Inflammatory macrophage treated with lipopolysaccharide for 4 hours (primary cell): ENCODE data around the gene PGGHG.
"Not testable (repeated sequence)": the region's sequence is repeated elsewhere in the genome, so short reads cannot be mapped to it uniquely, and the experiment has no call there.

Experiments used
- DNase-seq: peaks from one replicate; pipeline ENCODE4 v3.0.0-alpha.2; 2020

The PGGHG gene

GRCh38 chr11:299081-299891 lies 10.4 kb downstream of the PGGHG start, which contains the start of gene IFITM5:
TSS of gene IFITM5 (minus strand) at chr11:299526. CDS start at chr11:299490, 36 bp downstream.
- DNase-seq, result no peak

DNA sequence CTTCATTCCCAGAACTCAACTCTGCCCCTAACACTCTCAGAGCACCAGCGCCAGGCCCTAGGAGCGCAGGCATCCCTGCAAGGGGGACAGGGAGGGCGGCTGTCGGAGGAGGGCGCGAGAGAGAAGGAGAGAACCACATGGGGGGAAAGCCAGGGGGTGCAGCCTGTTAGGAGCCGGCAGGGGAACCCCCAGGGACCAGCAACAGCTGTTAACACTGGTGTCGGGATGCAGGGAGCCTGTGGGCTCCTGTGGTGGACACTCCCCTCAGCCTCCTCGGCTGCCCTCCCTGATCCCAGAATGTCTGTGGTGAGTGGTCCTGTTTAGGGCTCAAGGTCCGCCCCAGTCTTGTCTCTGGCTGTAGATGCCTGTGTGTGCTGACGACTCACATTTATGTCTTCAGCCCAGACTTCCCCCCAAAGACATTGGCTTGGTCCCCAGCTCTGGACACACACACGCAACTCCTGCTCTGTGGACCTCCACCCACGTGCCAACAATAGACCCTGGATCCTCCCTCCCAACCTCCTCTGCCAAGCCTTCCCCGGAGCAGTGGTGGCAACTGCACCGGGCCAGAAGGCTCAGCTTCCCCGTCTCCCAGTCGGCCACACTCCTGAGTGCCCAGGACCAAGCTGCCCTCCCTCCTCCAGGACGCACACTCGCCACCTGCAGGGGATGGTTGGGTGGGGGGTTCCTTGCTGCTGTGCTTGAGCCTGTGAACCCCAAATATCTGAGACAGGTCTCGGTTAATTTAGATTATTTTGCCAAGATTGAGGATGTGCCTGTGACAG lies 11.2 kb downstream of the PGGHG start:
- no peak for DNase-seq

DNA sequence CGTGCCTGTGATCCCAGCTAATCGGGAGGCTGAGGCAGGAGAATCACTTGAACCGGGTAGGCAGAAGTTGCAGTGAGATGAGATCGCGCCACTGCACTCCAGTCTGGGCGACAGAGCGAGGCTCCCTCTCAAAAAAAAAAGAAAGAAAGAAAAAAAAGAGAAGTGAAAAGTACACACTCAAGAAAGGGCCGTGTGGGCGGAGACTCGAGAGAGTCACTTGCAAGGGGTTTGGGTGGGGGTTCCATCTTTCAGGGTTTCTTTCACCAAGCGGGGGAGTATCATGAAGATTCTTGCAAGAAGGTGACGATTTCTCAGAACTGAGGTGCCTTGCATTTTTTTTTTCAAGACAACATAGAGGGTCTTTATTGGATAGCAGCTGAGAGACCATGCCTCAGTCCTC lies 14.4 kb downstream of the PGGHG start:
- peak; percentile 48 for DNase-seq

- DNase-seq, result no peak
These were observed 15.2 kb downstream of the PGGHG start for GRCh38 chr11:304061-304506.

DNA sequence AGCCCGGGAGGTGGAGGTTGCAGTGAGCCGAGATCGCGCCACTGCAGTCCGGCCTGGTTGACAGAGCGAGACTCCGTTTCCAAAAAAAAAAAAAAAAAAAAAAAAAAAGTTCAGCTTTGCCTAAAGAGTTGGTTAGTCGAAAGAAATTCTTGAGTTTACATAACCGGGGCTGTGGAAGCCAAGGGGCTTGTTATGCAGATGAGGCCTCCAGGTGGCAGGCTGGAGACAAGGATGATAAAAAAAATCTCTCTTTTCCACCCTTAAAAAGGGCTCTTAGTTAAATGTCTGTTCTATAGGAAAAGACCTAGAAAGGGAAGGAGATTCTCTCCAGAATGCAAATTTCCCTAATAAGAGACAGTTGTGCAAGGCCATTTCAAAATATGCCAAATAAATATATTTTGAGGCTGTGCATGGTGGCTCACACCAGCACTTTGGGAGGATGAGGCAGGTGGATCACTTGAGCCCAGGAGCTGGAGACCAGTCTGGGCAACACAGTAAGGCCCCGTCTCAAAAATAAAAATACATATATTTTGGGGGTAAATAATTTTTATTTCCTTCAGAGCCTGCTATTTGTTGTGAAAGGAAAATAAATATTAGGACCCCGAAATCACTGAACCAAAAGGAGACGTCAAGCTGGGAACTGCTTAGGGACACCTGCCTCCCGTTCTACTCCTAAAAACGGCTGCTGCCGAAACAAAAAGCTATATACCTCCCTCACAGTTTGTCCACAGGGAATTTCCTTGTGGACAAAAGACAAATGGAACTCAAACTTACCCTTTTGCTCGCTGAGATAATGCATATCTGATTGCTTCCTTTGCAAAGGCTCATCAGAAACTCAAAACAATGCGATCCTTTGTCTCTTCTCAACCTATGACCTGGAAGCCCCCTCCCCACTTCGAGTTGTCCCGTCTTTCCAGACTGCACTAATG lies 16.3 kb downstream of the PGGHG start:
- DNase-seq, result peak; percentile 59

GRCh38 chr11:305844-306211 lies 16.9 kb downstream of the PGGHG start:
- DNase-seq, result no peak

DNA sequence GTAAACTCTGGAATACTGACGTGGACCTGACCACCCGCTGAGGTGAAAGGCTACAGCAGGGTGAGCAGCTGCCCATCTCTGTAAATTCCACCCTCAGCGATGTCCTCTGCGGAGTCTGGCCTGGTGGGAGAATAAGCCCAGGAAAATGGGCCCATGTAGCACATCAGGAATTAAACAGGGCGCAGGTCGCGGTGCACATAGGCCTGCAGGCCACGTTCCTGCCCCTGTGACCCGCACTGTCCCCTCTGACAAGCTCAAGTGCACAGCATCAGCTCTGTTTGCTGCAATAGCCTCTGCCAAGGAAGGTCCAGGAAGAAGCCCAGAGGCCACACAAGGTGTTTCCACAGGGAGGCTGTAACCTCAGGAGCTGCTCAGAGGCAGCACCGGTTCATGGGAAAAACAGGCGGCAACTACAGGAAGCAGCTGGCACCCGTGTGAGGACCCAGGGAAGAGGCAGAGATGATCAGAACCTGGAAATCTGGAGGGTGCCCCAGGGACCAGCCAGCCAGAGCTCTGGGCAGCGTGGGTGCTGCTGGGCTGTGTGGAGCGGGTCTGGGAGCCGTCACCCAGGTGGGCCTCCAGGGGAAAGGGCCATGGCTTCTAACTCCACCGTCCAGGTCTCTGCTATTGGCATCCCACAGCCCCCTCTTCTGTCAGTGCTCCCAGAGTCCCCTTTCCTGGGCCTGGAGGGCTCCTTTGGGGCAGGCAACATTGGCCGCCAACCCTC lies 17.9 kb downstream of the PGGHG start:
- no peak for DNase-seq

GRCh38 chr11:307766-308708 lies 19.1 kb downstream of the PGGHG start, which contains the start of gene IFITM2:
TSS of gene IFITM2 (plus strand) at chr11:307816. CDS start at chr11:308193, 377 bp downstream.
- peak; percentile 88 for DNase-seq

- DNase-seq, result not testable (repeated sequence)
These were observed 20.1 kb downstream of the PGGHG start for GRCh38 chr11:308740-309665.

DNA sequence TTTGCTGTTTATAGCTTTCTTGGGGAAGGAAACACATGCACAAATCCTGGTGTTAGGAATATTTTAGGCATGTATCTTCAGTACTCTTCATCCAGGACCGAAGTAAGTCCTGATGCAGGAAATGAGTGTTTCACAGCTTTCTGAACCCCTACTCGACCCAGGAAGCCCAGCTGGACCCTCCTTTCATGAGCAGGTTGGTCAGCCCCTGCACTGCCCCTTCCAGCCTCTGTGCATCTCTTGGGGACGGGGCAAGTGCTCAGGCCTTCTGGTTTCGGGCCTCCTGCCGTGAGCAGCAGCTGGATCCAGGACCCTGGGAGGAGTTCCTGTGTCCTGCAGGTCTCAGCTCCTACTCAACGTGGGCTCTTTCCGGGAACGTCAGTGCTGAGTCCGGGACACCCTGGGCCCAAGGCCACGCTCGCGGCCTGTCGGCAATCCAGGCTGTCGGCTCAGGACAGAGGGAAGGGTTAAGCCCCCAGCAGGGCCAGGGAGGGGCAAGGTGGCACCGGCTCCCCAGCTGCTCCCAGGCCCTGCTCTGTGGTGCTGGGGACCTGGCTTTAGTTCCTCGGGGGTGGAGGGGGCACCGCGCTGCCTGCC lies 21.1 kb downstream of the PGGHG start:
- DNase-seq, result not testable (repeated sequence)

- DNase-seq, result not testable (repeated sequence)
These were observed 22.3 kb downstream of the PGGHG start for GRCh38 chr11:311013-311748.

- no peak for DNase-seq
These were observed 23.3 kb downstream of the PGGHG start for GRCh38 chr11:312092-312816.

GRCh38 chr11:313304-313786 lies 24.4 kb downstream of the PGGHG start:
- DNase-seq, result no peak

- peak; percentile 77 for DNase-seq
These were observed 25.0 kb downstream of the PGGHG start, which contains the start of gene IFITM1 for GRCh38 chr11:313787-314553. TSS of gene IFITM1 (plus strand) at chr11:314040. CDS start at chr11:314171, 131 bp downstream.

DNA sequence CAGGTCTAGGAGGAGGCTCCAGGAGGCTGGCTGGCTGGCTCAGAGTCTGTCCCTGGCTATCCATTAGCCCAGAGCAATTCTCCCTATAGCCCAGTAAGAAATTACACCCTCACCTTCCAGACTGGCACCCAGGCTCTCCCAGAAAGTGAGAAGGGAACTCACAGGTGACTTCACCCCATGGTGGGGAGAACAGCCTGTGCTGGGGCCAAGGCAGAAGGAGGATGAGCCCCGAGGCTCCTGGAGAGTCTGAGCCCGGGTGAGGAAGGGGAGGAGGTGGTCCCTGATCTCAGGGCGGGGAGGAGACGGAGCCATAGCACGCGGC lies 25.6 kb downstream of the PGGHG start:
- not testable (repeated sequence) for DNase-seq

GRCh38 chr11:315051-315481 lies 26.1 kb downstream of the PGGHG start:
- DNase-seq, result no peak

DNA sequence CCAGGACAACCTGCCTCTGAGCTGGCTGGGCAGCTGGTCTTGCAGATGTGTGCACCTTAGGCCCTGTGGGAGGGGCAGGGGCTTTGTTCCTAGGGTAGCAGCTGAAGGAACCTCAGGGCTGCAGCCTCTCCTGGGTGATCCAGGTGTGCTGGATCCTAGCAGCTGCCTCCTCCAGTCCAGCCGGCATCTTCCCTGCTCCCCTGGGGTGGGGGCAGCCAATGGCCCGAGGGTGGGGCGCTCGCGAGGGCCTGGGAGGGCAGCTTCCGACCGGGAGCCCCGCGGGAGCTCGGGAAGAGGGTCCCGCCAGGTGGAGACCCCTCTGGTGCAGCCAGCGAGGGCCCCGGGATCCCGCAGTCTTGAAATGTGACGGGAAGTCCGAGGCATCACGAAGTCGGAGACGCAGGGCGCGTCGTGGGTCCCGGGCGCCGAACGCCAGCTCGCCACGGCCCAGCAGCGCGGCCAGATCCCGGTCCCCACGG lies 26.6 kb downstream of the PGGHG start:
- no peak for DNase-seq
